ENCODE results near the gene HMSD. TPM values are rescaled to one million over a fixed set of nuclear protein-coding genes. Genes with fewer than 3 reads are reported as not detected.

Gene HMSD
- total RNA-seq, 1 experiment from 2014 or later: 3.0 TPM

DNA sequence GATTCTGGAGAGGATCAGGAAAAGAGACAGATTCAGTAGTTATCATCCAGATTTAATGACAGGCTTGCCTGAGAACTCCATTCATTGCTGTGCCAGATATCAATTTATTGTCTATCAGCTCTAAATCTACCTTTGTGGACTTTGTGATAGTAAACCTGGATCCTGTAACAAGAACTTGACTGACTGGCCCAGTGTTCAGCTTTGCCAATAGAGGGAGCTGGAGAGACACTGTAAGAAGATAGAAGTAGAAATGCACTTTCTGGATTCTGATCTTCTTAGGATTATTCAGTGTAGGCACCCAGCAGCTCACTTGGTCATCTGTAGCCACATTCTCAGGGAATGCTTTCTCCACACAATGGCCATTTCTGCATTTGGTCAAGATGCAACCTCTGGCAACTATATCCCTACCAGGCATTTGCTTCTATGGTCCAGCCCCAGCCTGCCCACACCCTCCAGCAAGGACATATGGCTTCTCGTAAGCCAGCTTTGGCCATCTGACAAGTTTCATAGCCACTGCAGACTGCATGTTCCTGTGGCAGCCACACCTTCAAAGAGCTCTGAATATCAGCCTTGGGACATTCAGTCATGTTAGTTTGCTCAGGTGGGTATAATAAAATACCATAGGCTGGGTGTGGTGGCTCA lies 14.6 kb downstream of the HMSD start:
- Mint-ChIP-seq H3K27ac (no peak overlapping the region), H3K9me3 (no peaks in the 10 kb centered on the region), H3K36me3 (no peaks in the 10 kb centered on the region), H3K4me3 (no peak overlapping the region), H3K27me3 (ENCODE audit: low read depth) (peaks cover 10% of the 10 kb centered on the region), H3K4me1 (no peaks in the 10 kb centered on the region; the same call in 1 of the 2 replicates)
- DNase-seq (ENCODE audit: low spot score) (peak; percentile 46), ATAC-seq (peak; percentile 88)
- POLR2A ChIA-PET: no interaction called here
- CTCF ChIA-PET: interaction anchor here (0.6 to 2.1 kb wide), 18 partner anchors 9 to 814 kb away, joined by 3 to 20 read pairs (median 3); partner anchors contain the start of gene HMSD
- TF ChIP-seq, protein P1, sequence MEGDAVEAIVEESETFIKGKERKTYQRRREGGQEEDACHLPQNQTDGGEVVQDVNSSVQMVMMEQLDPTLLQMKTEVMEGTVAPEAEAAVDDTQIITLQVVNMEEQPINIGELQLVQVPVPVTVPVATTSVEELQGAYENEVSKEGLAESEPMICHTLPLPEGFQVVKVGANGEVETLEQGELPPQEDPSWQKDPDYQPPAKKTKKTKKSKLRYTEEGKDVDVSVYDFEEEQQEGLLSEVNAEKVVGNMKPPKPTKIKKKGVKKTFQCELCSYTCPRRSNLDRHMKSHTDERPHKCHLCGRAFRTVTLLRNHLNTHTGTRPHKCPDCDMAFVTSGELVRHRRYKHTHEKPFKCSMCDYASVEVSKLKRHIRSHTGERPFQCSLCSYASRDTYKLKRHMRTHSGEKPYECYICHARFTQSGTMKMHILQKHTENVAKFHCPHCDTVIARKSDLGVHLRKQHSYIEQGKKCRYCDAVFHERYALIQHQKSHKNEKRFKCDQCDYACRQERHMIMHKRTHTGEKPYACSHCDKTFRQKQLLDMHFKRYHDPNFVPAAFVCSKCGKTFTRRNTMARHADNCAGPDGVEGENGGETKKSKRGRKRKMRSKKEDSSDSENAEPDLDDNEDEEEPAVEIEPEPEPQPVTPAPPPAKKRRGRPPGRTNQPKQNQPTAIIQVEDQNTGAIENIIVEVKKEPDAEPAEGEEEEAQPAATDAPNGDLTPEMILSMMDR (IDR thresholded peaks at IDR 0.05): peak; percentile 33; the same call in 1 of the 2 replicates
- TF ChIP-seq, protein P2, sequence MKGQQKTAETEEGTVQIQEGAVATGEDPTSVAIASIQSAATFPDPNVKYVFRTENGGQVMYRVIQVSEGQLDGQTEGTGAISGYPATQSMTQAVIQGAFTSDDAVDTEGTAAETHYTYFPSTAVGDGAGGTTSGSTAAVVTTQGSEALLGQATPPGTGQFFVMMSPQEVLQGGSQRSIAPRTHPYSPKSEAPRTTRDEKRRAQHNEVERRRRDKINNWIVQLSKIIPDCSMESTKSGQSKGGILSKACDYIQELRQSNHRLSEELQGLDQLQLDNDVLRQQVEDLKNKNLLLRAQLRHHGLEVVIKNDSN (CRISPR knock-in tag; IDR thresholded peaks at IDR 0.05): no peak

DNA sequence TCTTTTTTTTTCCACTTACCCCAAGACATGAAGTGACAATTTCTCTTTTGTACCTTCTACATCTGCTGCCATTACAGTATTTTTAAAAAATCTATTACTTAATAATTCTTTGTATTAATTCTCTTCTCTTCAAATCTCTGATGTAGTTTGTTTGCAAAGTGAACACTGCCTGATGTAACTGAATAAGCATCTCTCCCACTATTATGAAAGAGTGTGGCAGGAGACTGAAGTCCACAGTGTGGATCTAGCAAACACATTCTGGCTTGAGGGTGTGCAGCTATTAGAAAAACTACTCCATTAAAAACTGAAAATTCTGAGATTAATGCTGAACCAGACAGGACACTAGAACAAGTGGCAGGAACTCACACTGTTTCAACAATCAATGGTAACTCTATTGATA lies 15.8 kb downstream of the HMSD start:
- no peak for ATAC-seq
- no peak overlapping the region for H3K4me3 Mint-ChIP-seq
- H3K4me1 Mint-ChIP-seq: peaks cover 11% of the 10 kb centered on the region
- no peaks in the 10 kb centered on the region for H3K9me3 Mint-ChIP-seq
- DNase-seq (ENCODE audit: low spot score): no peak
- ChIA-PET CTCF (no interaction called here), POLR2A (no interaction called here)
- TF ChIP-seq RORB (CRISPR knock-in tag; IDR thresholded peaks at IDR 0.05) (no peak), ATF1 (CRISPR knock-in tag; IDR thresholded peaks at IDR 0.05) (no peak), ETV6 (CRISPR knock-in tag; IDR thresholded peaks at IDR 0.05) (no peak), JUN (CRISPR knock-in tag; IDR thresholded peaks at IDR 0.05) (no peak), NR1H2 (CRISPR knock-in tag; IDR thresholded peaks at IDR 0.05) (no peak), GABPB1 (CRISPR knock-in tag; IDR thresholded peaks at IDR 0.05) (no peak), SP1 (CRISPR knock-in tag; conservative IDR thresholded peaks at IDR 0.05) (no peak), ZNF263 (CRISPR knock-in tag; IDR thresholded peaks at IDR 0.05; ENCODE audit: low read depth) (no peak), NFYB (CRISPR knock-in tag; conservative IDR thresholded peaks at IDR 0.05; ENCODE audit: low read depth) (no peak), OVOL2 (CRISPR knock-in tag; IDR thresholded peaks at IDR 0.05; ENCODE audit: borderline replicate concordance) (no peak), JAZF1 (CRISPR knock-in tag; IDR thresholded peaks at IDR 0.05) (no peak)
- TF ChIP-seq, protein P3, sequence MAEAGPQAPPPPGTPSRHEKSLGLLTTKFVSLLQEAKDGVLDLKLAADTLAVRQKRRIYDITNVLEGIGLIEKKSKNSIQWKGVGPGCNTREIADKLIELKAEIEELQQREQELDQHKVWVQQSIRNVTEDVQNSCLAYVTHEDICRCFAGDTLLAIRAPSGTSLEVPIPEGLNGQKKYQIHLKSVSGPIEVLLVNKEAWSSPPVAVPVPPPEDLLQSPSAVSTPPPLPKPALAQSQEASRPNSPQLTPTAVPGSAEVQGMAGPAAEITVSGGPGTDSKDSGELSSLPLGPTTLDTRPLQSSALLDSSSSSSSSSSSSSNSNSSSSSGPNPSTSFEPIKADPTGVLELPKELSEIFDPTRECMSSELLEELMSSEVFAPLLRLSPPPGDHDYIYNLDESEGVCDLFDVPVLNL (CRISPR knock-in tag; IDR thresholded peaks at IDR 0.05; ENCODE audit: borderline replicate concordance, low read depth): no peak
- TF ChIP-seq, protein P4, sequence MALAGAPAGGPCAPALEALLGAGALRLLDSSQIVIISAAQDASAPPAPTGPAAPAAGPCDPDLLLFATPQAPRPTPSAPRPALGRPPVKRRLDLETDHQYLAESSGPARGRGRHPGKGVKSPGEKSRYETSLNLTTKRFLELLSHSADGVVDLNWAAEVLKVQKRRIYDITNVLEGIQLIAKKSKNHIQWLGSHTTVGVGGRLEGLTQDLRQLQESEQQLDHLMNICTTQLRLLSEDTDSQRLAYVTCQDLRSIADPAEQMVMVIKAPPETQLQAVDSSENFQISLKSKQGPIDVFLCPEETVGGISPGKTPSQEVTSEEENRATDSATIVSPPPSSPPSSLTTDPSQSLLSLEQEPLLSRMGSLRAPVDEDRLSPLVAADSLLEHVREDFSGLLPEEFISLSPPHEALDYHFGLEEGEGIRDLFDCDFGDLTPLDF (CRISPR knock-in tag; IDR thresholded peaks at IDR 0.05): no peak
- TF ChIP-seq, protein P5, sequence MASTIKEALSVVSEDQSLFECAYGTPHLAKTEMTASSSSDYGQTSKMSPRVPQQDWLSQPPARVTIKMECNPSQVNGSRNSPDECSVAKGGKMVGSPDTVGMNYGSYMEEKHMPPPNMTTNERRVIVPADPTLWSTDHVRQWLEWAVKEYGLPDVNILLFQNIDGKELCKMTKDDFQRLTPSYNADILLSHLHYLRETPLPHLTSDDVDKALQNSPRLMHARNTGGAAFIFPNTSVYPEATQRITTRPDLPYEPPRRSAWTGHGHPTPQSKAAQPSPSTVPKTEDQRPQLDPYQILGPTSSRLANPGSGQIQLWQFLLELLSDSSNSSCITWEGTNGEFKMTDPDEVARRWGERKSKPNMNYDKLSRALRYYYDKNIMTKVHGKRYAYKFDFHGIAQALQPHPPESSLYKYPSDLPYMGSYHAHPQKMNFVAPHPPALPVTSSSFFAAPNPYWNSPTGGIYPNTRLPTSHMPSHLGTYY (CRISPR knock-in tag; IDR thresholded peaks at IDR 0.05): no peak
- TF ChIP-seq, protein P6, sequence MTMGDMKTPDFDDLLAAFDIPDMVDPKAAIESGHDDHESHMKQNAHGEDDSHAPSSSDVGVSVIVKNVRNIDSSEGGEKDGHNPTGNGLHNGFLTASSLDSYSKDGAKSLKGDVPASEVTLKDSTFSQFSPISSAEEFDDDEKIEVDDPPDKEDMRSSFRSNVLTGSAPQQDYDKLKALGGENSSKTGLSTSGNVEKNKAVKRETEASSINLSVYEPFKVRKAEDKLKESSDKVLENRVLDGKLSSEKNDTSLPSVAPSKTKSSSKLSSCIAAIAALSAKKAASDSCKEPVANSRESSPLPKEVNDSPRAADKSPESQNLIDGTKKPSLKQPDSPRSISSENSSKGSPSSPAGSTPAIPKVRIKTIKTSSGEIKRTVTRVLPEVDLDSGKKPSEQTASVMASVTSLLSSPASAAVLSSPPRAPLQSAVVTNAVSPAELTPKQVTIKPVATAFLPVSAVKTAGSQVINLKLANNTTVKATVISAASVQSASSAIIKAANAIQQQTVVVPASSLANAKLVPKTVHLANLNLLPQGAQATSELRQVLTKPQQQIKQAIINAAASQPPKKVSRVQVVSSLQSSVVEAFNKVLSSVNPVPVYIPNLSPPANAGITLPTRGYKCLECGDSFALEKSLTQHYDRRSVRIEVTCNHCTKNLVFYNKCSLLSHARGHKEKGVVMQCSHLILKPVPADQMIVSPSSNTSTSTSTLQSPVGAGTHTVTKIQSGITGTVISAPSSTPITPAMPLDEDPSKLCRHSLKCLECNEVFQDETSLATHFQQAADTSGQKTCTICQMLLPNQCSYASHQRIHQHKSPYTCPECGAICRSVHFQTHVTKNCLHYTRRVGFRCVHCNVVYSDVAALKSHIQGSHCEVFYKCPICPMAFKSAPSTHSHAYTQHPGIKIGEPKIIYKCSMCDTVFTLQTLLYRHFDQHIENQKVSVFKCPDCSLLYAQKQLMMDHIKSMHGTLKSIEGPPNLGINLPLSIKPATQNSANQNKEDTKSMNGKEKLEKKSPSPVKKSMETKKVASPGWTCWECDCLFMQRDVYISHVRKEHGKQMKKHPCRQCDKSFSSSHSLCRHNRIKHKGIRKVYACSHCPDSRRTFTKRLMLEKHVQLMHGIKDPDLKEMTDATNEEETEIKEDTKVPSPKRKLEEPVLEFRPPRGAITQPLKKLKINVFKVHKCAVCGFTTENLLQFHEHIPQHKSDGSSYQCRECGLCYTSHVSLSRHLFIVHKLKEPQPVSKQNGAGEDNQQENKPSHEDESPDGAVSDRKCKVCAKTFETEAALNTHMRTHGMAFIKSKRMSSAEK (CRISPR knock-in tag; IDR thresholded peaks at IDR 0.05; ENCODE audit: borderline replicate concordance): no peak
- TF ChIP-seq, protein P7, sequence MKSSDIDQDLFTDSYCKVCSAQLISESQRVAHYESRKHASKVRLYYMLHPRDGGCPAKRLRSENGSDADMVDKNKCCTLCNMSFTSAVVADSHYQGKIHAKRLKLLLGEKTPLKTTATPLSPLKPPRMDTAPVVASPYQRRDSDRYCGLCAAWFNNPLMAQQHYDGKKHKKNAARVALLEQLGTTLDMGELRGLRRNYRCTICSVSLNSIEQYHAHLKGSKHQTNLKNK (CRISPR knock-in tag; IDR thresholded peaks at IDR 0.05): no peak
- TF ChIP-seq, protein P8, sequence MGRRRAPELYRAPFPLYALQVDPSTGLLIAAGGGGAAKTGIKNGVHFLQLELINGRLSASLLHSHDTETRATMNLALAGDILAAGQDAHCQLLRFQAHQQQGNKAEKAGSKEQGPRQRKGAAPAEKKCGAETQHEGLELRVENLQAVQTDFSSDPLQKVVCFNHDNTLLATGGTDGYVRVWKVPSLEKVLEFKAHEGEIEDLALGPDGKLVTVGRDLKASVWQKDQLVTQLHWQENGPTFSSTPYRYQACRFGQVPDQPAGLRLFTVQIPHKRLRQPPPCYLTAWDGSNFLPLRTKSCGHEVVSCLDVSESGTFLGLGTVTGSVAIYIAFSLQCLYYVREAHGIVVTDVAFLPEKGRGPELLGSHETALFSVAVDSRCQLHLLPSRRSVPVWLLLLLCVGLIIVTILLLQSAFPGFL (CRISPR knock-in tag; IDR thresholded peaks at IDR 0.05; ENCODE audit: borderline replicate concordance): no peak
- TF ChIP-seq, protein P9, sequence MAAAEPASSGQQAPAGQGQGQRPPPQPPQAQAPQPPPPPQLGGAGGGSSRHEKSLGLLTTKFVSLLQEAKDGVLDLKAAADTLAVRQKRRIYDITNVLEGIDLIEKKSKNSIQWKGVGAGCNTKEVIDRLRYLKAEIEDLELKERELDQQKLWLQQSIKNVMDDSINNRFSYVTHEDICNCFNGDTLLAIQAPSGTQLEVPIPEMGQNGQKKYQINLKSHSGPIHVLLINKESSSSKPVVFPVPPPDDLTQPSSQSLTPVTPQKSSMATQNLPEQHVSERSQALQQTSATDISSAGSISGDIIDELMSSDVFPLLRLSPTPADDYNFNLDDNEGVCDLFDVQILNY (CRISPR knock-in tag; IDR thresholded peaks at IDR 0.05): no peak
- no peaks in the 10 kb centered on the region for H3K36me3 Mint-ChIP-seq
- no peak overlapping the region for H3K27ac Mint-ChIP-seq
- H3K27me3 Mint-ChIP-seq (ENCODE audit: low read depth): peaks cover 13% of the 10 kb centered on the region
